Nephron progenitor cell (in vitro differentiated cells): ENCODE measurements around the gene FOXL3.

Experiments used
- DNase-seq: peaks from one replicate; pipeline ENCODE4 v3.0.0; 2021
- H3K27ac Mint-ChIP-seq: 2 replicates; pipeline ENCODE4 v1.8.0; 2021; ENCODE audit warnings: mild to moderate bottlenecking, moderate library complexity, mixed read lengths
- H3K27me3 Mint-ChIP-seq: 2 replicates; pipeline ENCODE4 v1.8.0; 2021; ENCODE audit warnings: mild to moderate bottlenecking, low read depth, mixed read lengths; ENCODE audit not compliant: poor library complexity
- H3K36me3 Mint-ChIP-seq: 2 replicates; pipeline ENCODE4 v1.8.0; 2021; ENCODE audit warnings: low read depth, mixed read lengths
- H3K4me1 Mint-ChIP-seq: 2 replicates; pipeline ENCODE4 v1.8.0; 2021; ENCODE audit warnings: mixed read lengths
- H3K4me3 Mint-ChIP-seq: 2 replicates; pipeline ENCODE4 v1.8.0; 2021; ENCODE audit warnings: mild to moderate bottlenecking, moderate library complexity, mixed read lengths
- H3K9me3 Mint-ChIP-seq: 2 replicates; pipeline ENCODE4 v1.8.0; 2021; ENCODE audit warnings: mild to moderate bottlenecking, moderate library complexity, mixed read lengths
- CTCF ChIP-seq: fragments of 200-600 bp; sonication (generic); IDR thresholded peaks from 2 replicates; pipeline ENCODE4 v1.5.0; 2021; ENCODE audit warnings: antibody characterized with exemption

Gene FOXL3

GRCh38 chr7:280461-280860, 9.5 kb upstream of the FOXL3 start:
- Mint-ChIP-seq H3K9me3 (peaks cover 40% of the 10 kb centered on the region), H3K27me3 (peaks cover 56% of the 10 kb centered on the region), H3K27ac (no peak overlapping the region), H3K36me3 (no peaks in the 10 kb centered on the region), H3K4me3 (no peak overlapping the region), H3K4me1 (peaks cover 4% of the 10 kb centered on the region)
- DNase-seq, result no peak
- no peak for TF ChIP-seq CTCF

GRCh38 chr7:281637-282036, 8.3 kb upstream of the FOXL3 start:
- TF ChIP-seq CTCF, result no peak
- Mint-ChIP-seq H3K27me3 (peaks cover 62% of the 10 kb centered on the region), H3K36me3 (no peaks in the 10 kb centered on the region), H3K9me3 (peaks cover 40% of the 10 kb centered on the region), H3K27ac (no peak overlapping the region), H3K4me1 (peaks cover 7% of the 10 kb centered on the region), H3K4me3 (no peak overlapping the region)
- DNase-seq, result no peak

GRCh38 chr7:282621-283020, 7.3 kb upstream of the FOXL3 start:
- Mint-ChIP-seq H3K27ac (no peak overlapping the region), H3K36me3 (no peaks in the 10 kb centered on the region), H3K9me3 (peaks cover 34% of the 10 kb centered on the region), H3K4me1 (peaks cover 7% of the 10 kb centered on the region), H3K4me3 (no peak overlapping the region), H3K27me3 (peaks cover 65% of the 10 kb centered on the region)
- DNase-seq, result no peak
- no peak for TF ChIP-seq CTCF

- H3K27ac Mint-ChIP-seq, result no peak overlapping the region
- peaks cover 7% of the 10 kb centered on the region for H3K4me1 Mint-ChIP-seq
- no peak for DNase-seq
- H3K9me3 Mint-ChIP-seq, result peaks cover 41% of the 10 kb centered on the region
- no peak for TF ChIP-seq CTCF
- H3K36me3 Mint-ChIP-seq, result no peaks in the 10 kb centered on the region
- peaks cover 73% of the 10 kb centered on the region for H3K27me3 Mint-ChIP-seq
- no peak overlapping the region for H3K4me3 Mint-ChIP-seq
Measured at GRCh38 chr7:284762-285722, 4.9 kb upstream of the FOXL3 start.

- DNase-seq, result no peak
- Mint-ChIP-seq H3K36me3 (no peaks in the 10 kb centered on the region), H3K27ac (no peak overlapping the region), H3K4me1 (peaks cover 7% of the 10 kb centered on the region), H3K27me3 (peaks cover 72% of the 10 kb centered on the region), H3K4me3 (no peak overlapping the region), H3K9me3 (peaks cover 40% of the 10 kb centered on the region)
- no peak for TF ChIP-seq CTCF
Measured at GRCh38 chr7:285731-286130, 4.2 kb upstream of the FOXL3 start.

- Mint-ChIP-seq H3K36me3 (no peaks in the 10 kb centered on the region), H3K9me3 (peaks cover 36% of the 10 kb centered on the region), H3K4me1 (peaks cover 7% of the 10 kb centered on the region), H3K27ac (no peak overlapping the region), H3K27me3 (peaks cover 71% of the 10 kb centered on the region), H3K4me3 (no peak overlapping the region)
- DNase-seq, result no peak
- no peak for TF ChIP-seq CTCF
Measured at GRCh38 chr7:286266-286665, 3.7 kb upstream of the FOXL3 start.
